Lung (tissue), 12 donors: ENCODE measurements around the gene ATAD3A. TPM values are rescaled to one million over a fixed set of nuclear protein-coding genes. Genes with fewer than 3 reads are reported as not detected.
"Not testable (repeated sequence)": the region's sequence is repeated elsewhere in the genome, so short reads cannot be mapped to it uniquely, and the experiment has no call there.

Source experiments
- ATAC-seq: fragments of 200-7000 bp; cut with Tn5 transposase; one replicate; pipeline ENCODE4 v1.9.1; 2020; ENCODE audit warnings: moderate number of reproducible peaks; ENCODE audit not compliant: insufficient read depth, low FRiP score
- DNase-seq, 3 donors: peaks; one replicate each; pipeline ENCODE4 v3.0.0-alpha.2; 2013 to 2017
- H3K27ac ChIP-seq, 2 donors: one replicate each; pipeline ENCODE4 v1.5.1; 2013; ENCODE audit warnings: mild to moderate bottlenecking in 2 of 2, moderate library complexity in 2 of 2, control low read depth in 1 of 2, inconsistent platforms in 1 of 2, low read depth in 1 of 2, low read length in 1 of 2
- H3K27me3 ChIP-seq, 3 donors: one replicate each; pipeline ENCODE4 v1.5.1; 2013; ENCODE audit warnings: low read length in 2 of 3; ENCODE audit not compliant: control insufficient read depth in 3 of 3, insufficient read depth in 3 of 3
- H3K36me3 ChIP-seq, 4 donors: one replicate each; pipeline ENCODE4 v1.5.1; 2013; ENCODE audit warnings: low read length in 4 of 4, mild to moderate bottlenecking in 1 of 4, moderate library complexity in 1 of 4; ENCODE audit not compliant: control insufficient read depth in 4 of 4, insufficient read depth in 4 of 4
- H3K4me1 ChIP-seq, 5 donors: one replicate each; pipeline ENCODE4 v1.5.1; 2013; ENCODE audit warnings: low read length in 5 of 5, mild to moderate bottlenecking in 2 of 5, moderate library complexity in 1 of 5; ENCODE audit not compliant: control insufficient read depth in 5 of 5, insufficient read depth in 5 of 5
- H3K4me3 ChIP-seq: one replicate; pipeline ENCODE4 v1.5.1; 2013; ENCODE audit warnings: mild to moderate bottlenecking, control low read depth, moderate library complexity
- H3K9ac ChIP-seq, 2 donors: one replicate each; pipeline ENCODE4 v1.5.1; 2013; ENCODE audit warnings: low read length in 2 of 2, control low read depth in 1 of 2; ENCODE audit not compliant: insufficient read depth in 1 of 2
- H3K9me3 ChIP-seq, 4 donors: one replicate each; pipeline ENCODE4 v1.5.1; 2013; ENCODE audit warnings: low read length in 3 of 4, mild to moderate bottlenecking in 1 of 4, moderate library complexity in 1 of 4; ENCODE audit not compliant: control insufficient read depth in 4 of 4, insufficient read depth in 3 of 4
- CTCF ChIP-seq: IDR thresholded peaks from 2 replicates; pipeline ENCODE4 v1.5.1; 2012; ENCODE audit warnings: mild to moderate bottlenecking; ENCODE audit errors: control extremely low read depth, extremely low read depth
- WGBS, 2 donors: extraction: QIAGEN DNeasy Blood & Tissue Kit; methylation state at CpG; one replicate each; pipeline ENCODE4 v1.1.7; 2013; 5-methylcytosine and 5-hydroxymethylcytosine counted together
- polyA plus RNA-seq, 2 donors: library from polyadenylated mRNA; stranded (reverse); fragments of 200-250 nt; gene quantifications; one replicate each; pipeline ENCODE4 v1.2.1, GENCODE V29; 2013
- total RNA-seq, 2 donors: library from RNA; depleted of rRNA in 1 of 2; stranded (reverse); fragments of >200 nt in 1 of 2; gene quantifications; one replicate each; pipeline ENCODE4 v1.2.1, GENCODE V29; 2014 to 2021
- donor health status: control.
- donor health status: control.
- donor health status: Bipolar disorder and iron deficiency.
- donor health status: healthy.
- donor health status: DM: yes; HTN: yes; CAD: no.

ATAD3A gene
- total and polyA plus RNA-seq, 4 donors, result 8.1 to 31.3 (median 28.3) TPM

- DNase-seq (no peak), ATAC-seq (no peak)
- Histone ChIP-seq H3K4me1 (peaks cover 2 to 6% (median 3%) of the 10 kb centered on the region in 5 donors), H3K4me3 (no peak overlapping the region), H3K27ac (no peak overlapping the region), H3K9ac (no peak overlapping the region), H3K36me3 (no peaks in the 10 kb centered on the region), H3K27me3 (no peaks in the 10 kb centered on the region), H3K9me3 (no peaks in the 10 kb centered on the region)
- WGBS, 2 donors, result 91 to 96% methylated on average over 4 of the region's 4 CpGs
- no peak for TF ChIP-seq CTCF
Measured at GRCh38 chr1:1507305-1507704, 4.7 kb upstream of the ATAD3A start.

GRCh38 chr1:1508775-1509464 is 3.0 kb upstream of the ATAD3A start:
- H3K27me3 ChIP-seq, DNase-seq, H3K27ac ChIP-seq, H3K4me1 ChIP-seq, H3K4me3 ChIP-seq, ATAC-seq, H3K36me3 ChIP-seq, H3K9ac ChIP-seq, H3K9me3 ChIP-seq: not testable (repeated sequence)
- 65 to 69% methylated on average over 26 to 28 of the region's 34 CpGs for WGBS, 2 donors

DNA sequence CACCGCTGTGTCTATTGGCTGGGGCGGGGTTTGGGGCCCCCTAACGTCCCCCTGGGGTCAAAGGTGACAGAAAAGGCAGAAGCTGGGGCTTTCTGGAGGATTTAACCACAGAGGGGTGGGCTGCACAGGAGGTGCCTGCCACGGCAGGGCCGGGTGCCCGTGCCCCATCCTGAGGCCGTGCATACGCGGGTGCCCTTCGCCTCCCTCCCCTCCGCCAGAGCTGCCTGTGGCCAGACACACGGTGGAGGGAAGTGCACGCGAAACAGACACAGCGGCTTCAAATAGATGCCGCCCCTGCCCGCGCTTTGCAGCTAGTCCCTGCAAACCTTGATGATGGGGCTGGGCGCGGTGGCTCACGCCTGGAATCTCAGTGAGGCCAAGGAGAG is 2.5 kb upstream of the ATAD3A start:
- H3K27me3 ChIP-seq, H3K27ac ChIP-seq, DNase-seq, H3K4me1 ChIP-seq, ATAC-seq, H3K36me3 ChIP-seq, H3K9me3 ChIP-seq, H3K9ac ChIP-seq, H3K4me3 ChIP-seq: not testable (repeated sequence)
- 67 to 85% methylated on average over 14 to 17 of the region's 21 CpGs for WGBS, 2 donors

- WGBS, 2 donors, result 11 to 14% methylated on average over 17 of the region's 17 CpGs
- ATAC-seq, result no peak
Measured at GRCh38 chr1:1510912-1511532, 940 bp upstream of the ATAD3A start.

DNA sequence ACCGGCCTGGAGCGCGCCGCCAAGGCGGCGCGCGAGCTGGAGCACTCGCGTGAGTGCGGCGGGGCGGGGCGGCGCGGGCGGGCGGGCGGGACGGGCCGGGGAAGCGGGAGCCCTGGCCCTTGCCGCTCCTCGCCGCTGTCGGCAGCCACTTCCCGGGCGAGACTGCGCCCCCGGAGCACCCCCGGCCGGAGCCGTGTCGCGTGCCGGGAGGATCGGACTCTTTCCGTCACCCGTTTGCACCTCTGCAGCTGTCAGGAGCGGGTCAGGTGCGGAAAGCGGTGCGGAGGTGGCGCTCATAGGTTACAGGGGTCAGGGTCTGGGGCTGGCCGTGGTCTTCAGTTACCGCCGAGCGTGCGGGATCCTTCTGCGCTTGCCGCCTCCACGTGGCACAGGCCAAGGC is 463 bp downstream of the ATAD3A start:
- WGBS, 2 donors, result 0% methylated on average over 13 to 47 of the region's 52 CpGs
- H3K9ac ChIP-seq, ATAC-seq, H3K9me3 ChIP-seq, H3K27ac ChIP-seq, H3K4me1 ChIP-seq, H3K36me3 ChIP-seq, H3K27me3 ChIP-seq, DNase-seq: not testable (repeated sequence)
- H3K4me3 ChIP-seq, result peak overlapping the region; percentile 63

More at GRCh38 chr1:1510912-1511532, 940 bp upstream of the ATAD3A start:
- no peak for TF ChIP-seq CTCF
- Histone ChIP-seq H3K9me3 (no peaks in the 10 kb centered on the region), H3K4me1 (peaks cover 0 to 6% (median 2%) of the 10 kb centered on the region in 5 donors), H3K9ac (peak overlapping the region in 1 of 2 donors; percentile 60), H3K27me3 (no peaks in the 10 kb centered on the region), H3K4me3 (peak overlapping the region; percentile 88), H3K27ac (peak overlapping the region; percentile 88 to 98), H3K36me3 (peaks cover 0 to 5% (median 0%) of the 10 kb centered on the region in 4 donors)
- peak; percentile 30 to 36 (median 35) for DNase-seq

DNA sequence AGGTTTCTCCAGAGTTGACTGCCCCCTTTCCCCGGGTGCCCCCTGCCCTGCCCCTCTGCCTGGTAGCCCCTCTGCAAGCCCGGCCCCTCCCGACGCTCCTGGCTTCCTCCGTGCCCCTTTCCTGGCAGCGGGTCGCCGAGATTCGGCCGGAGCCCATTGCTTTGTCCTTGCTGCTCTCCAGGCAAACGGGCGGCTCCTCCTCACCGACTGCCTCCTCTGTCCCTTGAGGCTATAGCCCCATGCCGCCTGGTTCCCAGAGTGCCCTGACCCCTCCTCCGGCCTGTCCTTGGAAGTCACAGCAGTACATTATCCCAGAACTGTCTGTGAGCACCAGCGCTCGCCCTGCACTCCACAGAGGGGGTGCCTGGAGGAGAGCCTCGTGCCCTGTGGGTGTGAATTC is 1.7 kb downstream of the ATAD3A start:
- ATAC-seq, result not testable (repeated sequence)

DNA sequence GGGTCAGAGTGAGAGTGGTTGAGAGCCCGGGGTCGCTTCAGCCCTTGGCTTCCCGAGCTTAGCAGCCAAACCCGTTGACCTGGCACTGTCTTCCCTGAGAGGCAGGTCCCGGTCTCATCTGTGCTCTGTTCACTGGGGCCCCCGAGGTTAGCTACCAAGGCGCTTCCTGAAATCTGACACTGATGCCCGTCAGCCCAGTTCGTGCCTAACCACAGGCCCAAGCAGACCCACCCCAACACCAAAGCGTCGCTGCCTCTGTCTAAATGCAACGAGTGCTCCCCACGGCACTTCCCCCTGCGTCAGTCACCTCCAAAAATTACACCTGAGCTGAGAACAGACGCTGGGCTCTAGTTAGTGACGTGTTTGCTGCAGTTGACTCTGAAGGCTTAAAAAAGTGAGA is 2.4 kb downstream of the ATAD3A start:
- ATAC-seq, H3K4me3 ChIP-seq, H3K9ac ChIP-seq, H3K27ac ChIP-seq, H3K27me3 ChIP-seq, H3K9me3 ChIP-seq, H3K4me1 ChIP-seq, DNase-seq: not testable (repeated sequence)
- WGBS, 2 donors, result 32 to 74% methylated on average over 7 to 14 of the region's 16 CpGs
- H3K36me3 ChIP-seq, result peaks cover 7 to 10% (median 9%) of the 10 kb centered on the region in 4 donors

More for the DNA sequence above, 1.7 kb downstream of the ATAD3A start:
- not testable (repeated sequence) for H3K4me3 ChIP-seq, H3K27me3 ChIP-seq, H3K9me3 ChIP-seq, H3K4me1 ChIP-seq, DNase-seq, H3K27ac ChIP-seq, H3K9ac ChIP-seq
- WGBS, 2 donors, result 86 to 95% methylated on average over 12 to 16 of the region's 18 CpGs
- H3K36me3 ChIP-seq, result peaks cover 7 to 10% (median 8%) of the 10 kb centered on the region in 4 donors
